K562 (cell line): Measurements from ENCODE around the gene BGN. TPM values are rescaled to one million over a fixed set of nuclear protein-coding genes. Genes with fewer than 3 reads are reported as not detected.

Source experiments
- COPS2 ChIP-seq: fragments of 450-650 bp; conservative IDR thresholded peaks from 2 replicates; pipeline ENCODE4 v1.6.1; 2016; ENCODE audit warnings: mild to moderate bottlenecking, moderate library complexity
- CXXC5 ChIP-seq: fragments of 250-450 bp; sonication (Bioruptor Pico); IDR thresholded peaks from 2 replicates; pipeline ENCODE4 v1.8.0; 2022; ENCODE audit warnings: inconsistent platforms, mild to moderate bottlenecking, moderate library complexity
- E2F3 ChIP-seq: fragments of 250-450 bp; sonication (Bioruptor Pico); IDR thresholded peaks from 2 replicates; pipeline ENCODE4 v1.4.0; 2020; ENCODE audit warnings: mild to moderate bottlenecking
- ELF1 ChIP-seq: fragments of 200-800 bp; sonication (Bioruptor generic); IDR thresholded peaks from 2 replicates; pipeline ENCODE4 v1.6.1; 2016; ENCODE audit warnings: missing genetic modification characterization, missing compliant biosample characterization
- ETV5 ChIP-seq: sonication (generic); formaldehyde crosslinking; IDR thresholded peaks from 2 replicates; pipeline ENCODE4 v1.4.0; 2020; ENCODE audit warnings: low read depth, mild to moderate bottlenecking, missing genetic modification reagents
- FOS ChIP-seq: IDR thresholded peaks from 3 replicates; pipeline ENCODE4 v1.6.1; 2011; ENCODE audit not compliant: insufficient read length; ENCODE audit errors: extremely low read depth
- FOXK2 ChIP-seq, 2 experiments: fragments of 450-650 bp; IDR thresholded peaks in 1 of 2; conservative IDR thresholded peaks in 1 of 2; 2 replicates each; pipeline ENCODE4 v1.6.1; 2016; ENCODE audit warnings: low read depth in 2 of 2, mild to moderate bottlenecking in 1 of 2
- HMGN3 ChIP-seq: IDR thresholded peaks from 2 replicates; pipeline ENCODE4 v1.6.1; 2011; ENCODE audit warnings: borderline replicate concordance, low read depth, mild to moderate bottlenecking, mixed read lengths, low read length; ENCODE audit not compliant: insufficient read length; ENCODE audit errors: extremely low read depth
- JUND ChIP-seq, 2 experiments: IDR thresholded peaks; 2 replicates in 1 of 2; 3 replicates in 1 of 2; pipeline ENCODE4 v1.6.1; 2011; ENCODE audit warnings: borderline replicate concordance in 2 of 2, low read depth in 2 of 2, low read length in 2 of 2, improper control_type of control experiment in 1 of 2, missing biosample characterization in 1 of 2, missing genetic modification characterization in 1 of 2, missing genetic modification reagents in 1 of 2
- POLR3G ChIP-seq: IDR thresholded peaks from 2 replicates; pipeline ENCODE4 v1.6.1; 2011; ENCODE audit not compliant: insufficient read length, insufficient replicate concordance; ENCODE audit errors: extremely low read depth
- RBBP5 ChIP-seq: fragments of 200-600 bp; sonication (generic); IDR thresholded peaks from 2 replicates; pipeline ENCODE4 v1.6.1; 2012; ENCODE audit warnings: borderline replicate concordance, mild to moderate bottlenecking, low read length, control low read depth, inconsistent platforms; ENCODE audit not compliant: insufficient read depth, poor library complexity, severe bottlenecking
- RBM15 ChIP-seq: fragments of 200-400 bp; formaldehyde crosslinking; IDR thresholded peaks from 2 replicates; pipeline ENCODE4 v1.6.1; 2018; ENCODE audit warnings: mild to moderate bottlenecking, low read length, moderate library complexity; ENCODE audit not compliant: insufficient read depth
- STAT6 ChIP-seq: sonication (generic); formaldehyde crosslinking; IDR thresholded peaks from 2 replicates; pipeline ENCODE4 v1.8.1; 2023; ENCODE audit warnings: mild to moderate bottlenecking, missing genetic modification reagents
- USF1 ChIP-seq: sonication (generic); formaldehyde crosslinking; IDR thresholded peaks from 2 replicates; pipeline ENCODE4 v1.9.0; 2022; ENCODE audit warnings: mild to moderate bottlenecking, missing genetic modification reagents
- ZNF175 ChIP-seq: fragments of 200-800 bp; sonication (Bioruptor generic); IDR thresholded peaks from 2 replicates; pipeline ENCODE4 v1.6.1; 2016; ENCODE audit warnings: low read depth, mild to moderate bottlenecking, missing genetic modification characterization, missing compliant biosample characterization
- ZNF239 ChIP-seq: fragments of 250-450 bp; sonication (Bioruptor Pico); IDR thresholded peaks from 2 replicates; pipeline ENCODE4 v1.4.0; 2020; ENCODE audit warnings: mild to moderate bottlenecking
- polyA plus RNA-seq, 8 experiments: library from polyadenylated mRNA; depleted of rRNA in 4 of 8; stranded (reverse) in 5 of 8; unstranded in 3 of 8; fragments of >200 nt; fragmentation: Nextera tagmentation in 2 of 8; fragmentation: Illumina TruSeq in 1 of 8; extraction: Ambion mirVana in 2 of 8; extraction: Trizol in 1 of 8; gene quantifications; 2 replicates each; pipeline versions ENCODE4 v1.2.1 to v1.2.3, GENCODE V29; 2011 to 2014; ENCODE audit warnings: inconsistent platforms in 1 of 8, missing spikeins in 1 of 8
- total RNA-seq, 7 experiments: library from RNA; depleted of rRNA in 6 of 7; stranded (reverse); fragments of >200 nt in 6 of 7; fragmentation: Illumina TruSeq in 2 of 7; extraction: Trizol in 2 of 7; gene quantifications; 2 replicates each; pipeline versions ENCODE4 v1.2.1 to v1.2.3, GENCODE V29; 2011 to 2021; ENCODE audit warnings: low replicate concordance in 1 of 7
- TF ChIP-seq, protein P1 (sequence below): fragments of 250-450 bp; sonication (Bioruptor Pico); IDR thresholded peaks from 2 replicates; pipeline ENCODE4 v1.4.0; 2020; ENCODE audit warnings: mild to moderate bottlenecking
- TF ChIP-seq, protein P2 (sequence below): fragments of 450-650 bp; IDR thresholded peaks from 2 replicates; pipeline ENCODE4 v1.7.0; 2016; ENCODE audit warnings: borderline replicate concordance

The BGN gene
- total and polyA plus RNA-seq, 9 of the 15 experiments (the other 6 are each of a cell fraction or from before 2014, with no cell fraction given) = 0.11 TPM; not detected in 8

- TF ChIP-seq RBBP5 = peak; percentile 60
- TF ChIP-seq FOS = no peak
- TF ChIP-seq HMGN3 = no peak
- TF ChIP-seq STAT6 (CRISPR knock-in tag) = no peak
- no peak for TF ChIP-seq ZNF175 (CRISPR knock-in tag)
- TF ChIP-seq JUND (IDR thresholded peaks at IDR 0.05; ENCODE audit: borderline replicate concordance, low read depth, low read length) = peak; percentile 57
- peak; percentile 29; the same call in 1 of the 3 replicates for TF ChIP-seq JUND (tag; IDR thresholded peaks at IDR 0.05; ENCODE audit: borderline replicate concordance, low read depth, low read length)
- TF ChIP-seq CXXC5 (CRISPR knock-in tag) = peak; percentile 69; the same call in 1 of the 2 replicates
- TF ChIP-seq E2F3 (CRISPR knock-in tag) = no peak
- 0 out of 4 replicates have a peak, but pooled peaks of 1 of the 2 experiments have one; percentile 20 for TF ChIP-seq FOXK2 (conservative IDR thresholded peaks at IDR 0.05 in 1 of 2, IDR thresholded peaks at IDR 0.05 in 1 of 2; ENCODE audit: low read depth in 2 of 2)
- TF ChIP-seq ETV5 (CRISPR knock-in tag) = no peak
- TF ChIP-seq RBM15 = no peak
- no peak for TF ChIP-seq ZNF239 (CRISPR knock-in tag)
- TF ChIP-seq ELF1 = peak; percentile 25; the same call in 1 of the 2 replicates
- TF ChIP-seq, protein P1, sequence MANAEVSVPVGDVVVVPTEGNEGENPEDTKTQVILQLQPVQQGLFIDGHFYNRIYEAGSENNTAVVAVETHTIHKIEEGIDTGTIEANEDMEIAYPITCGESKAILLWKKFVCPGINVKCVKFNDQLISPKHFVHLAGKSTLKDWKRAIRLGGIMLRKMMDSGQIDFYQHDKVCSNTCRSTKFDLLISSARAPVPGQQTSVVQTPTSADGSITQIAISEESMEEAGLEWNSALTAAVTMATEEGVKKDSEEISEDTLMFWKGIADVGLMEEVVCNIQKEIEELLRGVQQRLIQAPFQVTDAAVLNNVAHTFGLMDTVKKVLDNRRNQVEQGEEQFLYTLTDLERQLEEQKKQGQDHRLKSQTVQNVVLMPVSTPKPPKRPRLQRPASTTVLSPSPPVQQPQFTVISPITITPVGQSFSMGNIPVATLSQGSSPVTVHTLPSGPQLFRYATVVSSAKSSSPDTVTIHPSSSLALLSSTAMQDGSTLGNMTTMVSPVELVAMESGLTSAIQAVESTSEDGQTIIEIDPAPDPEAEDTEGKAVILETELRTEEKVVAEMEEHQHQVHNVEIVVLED (CRISPR knock-in tag) = no peak
- no peak for TF ChIP-seq USF1
- no peak for TF ChIP-seq COPS2
- TF ChIP-seq, protein P2, sequence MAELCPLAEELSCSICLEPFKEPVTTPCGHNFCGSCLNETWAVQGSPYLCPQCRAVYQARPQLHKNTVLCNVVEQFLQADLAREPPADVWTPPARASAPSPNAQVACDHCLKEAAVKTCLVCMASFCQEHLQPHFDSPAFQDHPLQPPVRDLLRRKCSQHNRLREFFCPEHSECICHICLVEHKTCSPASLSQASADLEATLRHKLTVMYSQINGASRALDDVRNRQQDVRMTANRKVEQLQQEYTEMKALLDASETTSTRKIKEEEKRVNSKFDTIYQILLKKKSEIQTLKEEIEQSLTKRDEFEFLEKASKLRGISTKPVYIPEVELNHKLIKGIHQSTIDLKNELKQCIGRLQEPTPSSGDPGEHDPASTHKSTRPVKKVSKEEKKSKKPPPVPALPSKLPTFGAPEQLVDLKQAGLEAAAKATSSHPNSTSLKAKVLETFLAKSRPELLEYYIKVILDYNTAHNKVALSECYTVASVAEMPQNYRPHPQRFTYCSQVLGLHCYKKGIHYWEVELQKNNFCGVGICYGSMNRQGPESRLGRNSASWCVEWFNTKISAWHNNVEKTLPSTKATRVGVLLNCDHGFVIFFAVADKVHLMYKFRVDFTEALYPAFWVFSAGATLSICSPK = no peak
- no peak for TF ChIP-seq POLR3G
Observed at GRCh38 chrX:153470411-153471363, 24.1 kb upstream of the BGN start, which contains the start of gene HAUS7 (continued).
